Measurements from ENCODE around the gene LGALS7. TPM values are rescaled to one million over a fixed set of nuclear protein-coding genes. Genes with fewer than 3 reads are reported as not detected.

Gene LGALS7
- total RNA-seq, 1 donor from 2014 or later = not detected

DNA sequence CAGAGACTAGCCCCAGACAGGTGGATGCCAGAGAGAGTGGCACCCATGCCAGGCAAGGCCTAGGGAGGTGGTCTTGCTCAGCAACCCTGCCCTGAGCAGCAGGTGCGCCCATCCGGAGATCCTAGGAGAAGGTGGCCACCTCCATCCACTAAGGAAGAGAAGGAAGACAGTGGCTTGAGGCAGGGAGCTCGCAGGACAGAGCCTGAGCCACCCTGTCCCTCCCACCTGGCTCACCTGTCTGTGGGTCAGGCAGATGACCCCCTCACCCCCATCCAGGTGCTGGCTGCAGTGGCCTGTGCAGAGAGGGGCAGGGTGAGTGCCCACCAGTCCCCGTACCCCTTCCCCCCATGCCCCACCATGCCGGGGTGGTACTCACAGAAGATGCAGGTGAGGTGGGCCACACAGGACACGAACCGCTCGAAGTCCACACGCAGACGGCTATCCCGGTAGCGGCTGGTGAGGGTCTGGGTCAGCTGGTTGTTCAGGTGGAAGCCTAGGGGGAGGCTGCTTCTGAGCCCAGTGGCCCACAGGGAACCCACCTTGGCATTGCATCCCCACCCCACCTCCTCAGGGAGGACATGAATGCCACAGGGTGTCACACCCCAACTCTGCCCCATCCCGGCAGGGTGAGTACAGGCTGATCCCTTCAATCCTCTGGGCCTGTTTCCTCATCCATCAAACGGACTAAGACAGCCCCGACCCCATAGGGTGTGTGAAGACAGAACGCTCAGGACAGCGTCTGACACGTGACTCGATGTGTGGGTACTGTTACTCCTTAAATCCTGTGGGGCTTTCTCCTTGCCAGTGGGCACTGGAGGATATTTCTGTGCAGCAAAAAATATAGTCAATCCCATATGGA is 42.4 kb downstream of the LGALS7 start:
- no peak overlapping the region for H3K4me3 Mint-ChIP-seq (ENCODE audit: unreplicated experiment)
- no peak overlapping the region for H3K4me3 ChIP-seq (ENCODE audit: insufficient read depth, low read depth, low read length)
- H4K20me1 ChIP-seq (ENCODE audit: insufficient read depth, low read length) = peaks cover 62% of the 10 kb centered on the region
- no peaks in the 10 kb centered on the region for H3K27me3 Mint-ChIP-seq (ENCODE audit: low read depth, unreplicated experiment)
- TF ChIP-seq CTCF (IDR thresholded peaks at IDR 0.05; ENCODE audit: insufficient read depth, low read depth, low read length) (no peak), EZH2 (IDR thresholded peaks at IDR 0.05; ENCODE audit: insufficient read depth, low read length) (no peak)
- peaks cover 30% of the 10 kb centered on the region for H3K36me3 ChIP-seq (ENCODE audit: insufficient read depth, low read length)
- no peaks in the 10 kb centered on the region for H3K27me3 ChIP-seq (ENCODE audit: insufficient read depth, low read length)
- H3K79me2 ChIP-seq (ENCODE audit: insufficient read depth, low read length) = peaks cover 16% of the 10 kb centered on the region
- peak overlapping the region; percentile 26 for H3K27ac Mint-ChIP-seq (ENCODE audit: unreplicated experiment)
- H3K9me3 ChIP-seq (ENCODE audit: insufficient read depth, low read depth, low read length) = no peaks in the 10 kb centered on the region
- H3K4me1 ChIP-seq (ENCODE audit: insufficient read depth, low read length) = peaks cover 33% of the 10 kb centered on the region
- H3K36me3 Mint-ChIP-seq (ENCODE audit: low read depth, unreplicated experiment) = peaks cover 23% of the 10 kb centered on the region
- peaks cover 1% of the 10 kb centered on the region for H3K4me1 Mint-ChIP-seq (ENCODE audit: low read depth, unreplicated experiment)
- no peak overlapping the region for H2AFZ ChIP-seq (ENCODE audit: low read depth, low read length)
- FAIRE-seq = no peak
- H3K9ac ChIP-seq (ENCODE audit: low read length) = no peak overlapping the region
- no peak overlapping the region for H3K4me2 ChIP-seq (ENCODE audit: low read length)
- no peak for DNase-seq (ENCODE audit: low read depth)
- no peaks in the 10 kb centered on the region for H3K9me3 Mint-ChIP-seq (ENCODE audit: unreplicated experiment)
- no peak overlapping the region for H3K27ac ChIP-seq (ENCODE audit: low read depth, low read length)

- peaks cover 23% of the 10 kb centered on the region for H3K36me3 Mint-ChIP-seq (ENCODE audit: low read depth, unreplicated experiment)
- no peak overlapping the region for H3K4me3 ChIP-seq (ENCODE audit: insufficient read depth, low read depth, low read length)
- H3K36me3 ChIP-seq (ENCODE audit: insufficient read depth, low read length) = peaks cover 34% of the 10 kb centered on the region
- FAIRE-seq = no peak
- H3K9me3 ChIP-seq (ENCODE audit: insufficient read depth, low read depth, low read length) = no peaks in the 10 kb centered on the region
- peaks cover 1% of the 10 kb centered on the region for H3K4me1 Mint-ChIP-seq (ENCODE audit: low read depth, unreplicated experiment)
- H4K20me1 ChIP-seq (ENCODE audit: insufficient read depth, low read length) = peaks cover 66% of the 10 kb centered on the region
- no peak overlapping the region for H3K9ac ChIP-seq (ENCODE audit: low read length)
- H3K27ac ChIP-seq (ENCODE audit: low read depth, low read length) = no peak overlapping the region
- no peak for DNase-seq (ENCODE audit: low read depth)
- no peaks in the 10 kb centered on the region for H3K27me3 Mint-ChIP-seq (ENCODE audit: low read depth, unreplicated experiment)
- no peak overlapping the region for H3K4me3 Mint-ChIP-seq (ENCODE audit: unreplicated experiment)
- H3K27ac Mint-ChIP-seq (ENCODE audit: unreplicated experiment) = peak overlapping the region; percentile 81
- H3K27me3 ChIP-seq (ENCODE audit: insufficient read depth, low read length) = no peaks in the 10 kb centered on the region
- H3K79me2 ChIP-seq (ENCODE audit: insufficient read depth, low read length) = peaks cover 16% of the 10 kb centered on the region
- no peak for TF ChIP-seq EZH2 (IDR thresholded peaks at IDR 0.05; ENCODE audit: insufficient read depth, low read length)
- H3K4me2 ChIP-seq (ENCODE audit: low read length) = no peak overlapping the region
- no peaks in the 10 kb centered on the region for H3K9me3 Mint-ChIP-seq (ENCODE audit: unreplicated experiment)
- H3K4me1 ChIP-seq (ENCODE audit: insufficient read depth, low read length) = peaks cover 33% of the 10 kb centered on the region
- no peak overlapping the region for H2AFZ ChIP-seq (ENCODE audit: low read depth, low read length)
These were observed 42.9 kb downstream of the LGALS7 start for GRCh38 chr19:38730470-38730730.

DNA sequence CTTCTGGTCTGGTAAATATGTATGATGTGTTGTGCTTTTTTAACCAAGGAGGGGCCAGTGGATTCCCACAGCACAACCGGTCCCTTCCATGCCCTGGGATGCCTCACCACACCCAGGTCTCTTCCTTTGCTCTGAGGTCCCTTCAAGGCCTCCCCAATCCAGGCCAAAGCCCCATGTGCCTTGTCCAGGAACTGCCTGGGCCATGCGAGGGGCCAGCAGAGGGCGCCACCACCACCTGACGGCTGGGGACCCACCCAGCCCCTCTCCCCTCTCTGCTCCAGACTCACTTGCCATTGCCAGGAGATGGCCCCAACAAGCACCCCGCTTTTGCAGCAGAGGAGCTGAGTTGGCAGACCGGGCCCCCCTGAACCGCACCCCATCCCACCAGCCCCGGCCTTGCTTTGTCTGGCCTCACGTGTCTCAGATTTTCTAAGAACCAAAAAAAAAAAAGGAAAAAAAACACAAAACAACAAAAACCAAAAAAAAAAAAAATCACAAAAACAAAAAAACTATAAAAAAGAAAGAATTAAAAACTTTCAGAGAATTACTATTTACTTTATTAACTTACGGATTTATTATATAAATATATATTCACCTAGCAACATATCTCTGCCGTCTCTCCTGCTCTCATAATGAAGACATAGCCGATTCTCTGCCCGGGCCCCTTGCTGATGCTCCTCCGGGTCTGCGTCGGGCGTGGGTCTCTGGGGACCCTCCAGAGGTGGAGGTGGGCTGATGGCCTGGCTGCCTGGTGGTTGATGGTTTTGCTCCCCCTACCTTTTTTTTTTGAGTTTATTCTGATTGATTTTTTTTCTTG is 43.5 kb downstream of the LGALS7 start:
- H3K27me3 ChIP-seq (ENCODE audit: insufficient read depth, low read length) = no peaks in the 10 kb centered on the region
- H3K79me2 ChIP-seq (ENCODE audit: insufficient read depth, low read length) = peaks cover 21% of the 10 kb centered on the region
- no peak overlapping the region for H3K4me2 ChIP-seq (ENCODE audit: low read length)
- H3K4me1 Mint-ChIP-seq (ENCODE audit: low read depth, unreplicated experiment) = no peaks in the 10 kb centered on the region
- H3K9me3 ChIP-seq (ENCODE audit: insufficient read depth, low read depth, low read length) = no peaks in the 10 kb centered on the region
- peak overlapping the region; percentile 45 for H3K4me3 Mint-ChIP-seq (ENCODE audit: unreplicated experiment)
- H3K27ac Mint-ChIP-seq (ENCODE audit: unreplicated experiment) = peak overlapping the region; percentile 81
- FAIRE-seq (no peak), DNase-seq (ENCODE audit: low read depth) (no peak)
- no peak overlapping the region for H2AFZ ChIP-seq (ENCODE audit: low read depth, low read length)
- no peaks in the 10 kb centered on the region for H3K9me3 Mint-ChIP-seq (ENCODE audit: unreplicated experiment)
- H3K4me1 ChIP-seq (ENCODE audit: insufficient read depth, low read length) = peaks cover 28% of the 10 kb centered on the region
- no peaks in the 10 kb centered on the region for H3K27me3 Mint-ChIP-seq (ENCODE audit: low read depth, unreplicated experiment)
- peaks cover 40% of the 10 kb centered on the region for H3K36me3 ChIP-seq (ENCODE audit: insufficient read depth, low read length)
- H3K4me3 ChIP-seq (ENCODE audit: insufficient read depth, low read depth, low read length) = no peak overlapping the region
- peak; percentile 50 for TF ChIP-seq CTCF (IDR thresholded peaks at IDR 0.05; ENCODE audit: insufficient read depth, low read depth, low read length)
- no peak for TF ChIP-seq EZH2 (IDR thresholded peaks at IDR 0.05; ENCODE audit: insufficient read depth, low read length)
- peaks cover 23% of the 10 kb centered on the region for H3K36me3 Mint-ChIP-seq (ENCODE audit: low read depth, unreplicated experiment)
- no peak overlapping the region for H3K27ac ChIP-seq (ENCODE audit: low read depth, low read length)
- H3K9ac ChIP-seq (ENCODE audit: low read length) = no peak overlapping the region
- peaks cover 66% of the 10 kb centered on the region for H4K20me1 ChIP-seq (ENCODE audit: insufficient read depth, low read length)

Data from astrocyte (in vitro differentiated cells and primary cell).